ENCODE data around the gene CSNK1G2. TPM values are rescaled to one million over a fixed set of nuclear protein-coding genes. Genes with fewer than 3 reads are reported as not detected.

CSNK1G2 gene
- total RNA-seq, 2 experiments from 2014 or later = 51.9 to 57.5 TPM

GRCh38 chr19:1968279-1969175 is 27.6 kb downstream of the CSNK1G2 start:
- Mint-ChIP-seq H3K9me3 (no peaks in the 10 kb centered on the region), H3K4me3 (no peak overlapping the region), H3K4me1 (ENCODE audit: low read depth) (peaks cover 14% of the 10 kb centered on the region), H3K27ac (no peak overlapping the region), H3K27me3 (no peaks in the 10 kb centered on the region), H3K36me3 (ENCODE audit: low read depth) (peaks cover 2% of the 10 kb centered on the region)
- POLR2A ChIA-PET = no interaction called here
- TF ChIP-seq, protein P1, sequence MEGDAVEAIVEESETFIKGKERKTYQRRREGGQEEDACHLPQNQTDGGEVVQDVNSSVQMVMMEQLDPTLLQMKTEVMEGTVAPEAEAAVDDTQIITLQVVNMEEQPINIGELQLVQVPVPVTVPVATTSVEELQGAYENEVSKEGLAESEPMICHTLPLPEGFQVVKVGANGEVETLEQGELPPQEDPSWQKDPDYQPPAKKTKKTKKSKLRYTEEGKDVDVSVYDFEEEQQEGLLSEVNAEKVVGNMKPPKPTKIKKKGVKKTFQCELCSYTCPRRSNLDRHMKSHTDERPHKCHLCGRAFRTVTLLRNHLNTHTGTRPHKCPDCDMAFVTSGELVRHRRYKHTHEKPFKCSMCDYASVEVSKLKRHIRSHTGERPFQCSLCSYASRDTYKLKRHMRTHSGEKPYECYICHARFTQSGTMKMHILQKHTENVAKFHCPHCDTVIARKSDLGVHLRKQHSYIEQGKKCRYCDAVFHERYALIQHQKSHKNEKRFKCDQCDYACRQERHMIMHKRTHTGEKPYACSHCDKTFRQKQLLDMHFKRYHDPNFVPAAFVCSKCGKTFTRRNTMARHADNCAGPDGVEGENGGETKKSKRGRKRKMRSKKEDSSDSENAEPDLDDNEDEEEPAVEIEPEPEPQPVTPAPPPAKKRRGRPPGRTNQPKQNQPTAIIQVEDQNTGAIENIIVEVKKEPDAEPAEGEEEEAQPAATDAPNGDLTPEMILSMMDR (IDR thresholded peaks at IDR 0.05) = no peak
- DNase-seq (no peak), ATAC-seq (no peak)
- intact Hi-C loops (cut with micrococcal nuclease) = no loop called here
- CTCF ChIA-PET = no interaction called here

GRCh38 chr19:1969176-1970002 is 28.4 kb downstream of the CSNK1G2 start:
- no peaks in the 10 kb centered on the region for H3K9me3 Mint-ChIP-seq
- POLR2A ChIA-PET = no interaction called here
- H3K27ac Mint-ChIP-seq = no peak overlapping the region
- peaks cover 2% of the 10 kb centered on the region for H3K36me3 Mint-ChIP-seq (ENCODE audit: low read depth)
- DNase-seq = no peak
- intact Hi-C loops (cut with micrococcal nuclease) = no loop called here
- TF ChIP-seq, protein P1 (IDR thresholded peaks at IDR 0.05) = no peak
- H3K4me1 Mint-ChIP-seq (ENCODE audit: low read depth) = peaks cover 14% of the 10 kb centered on the region
- ATAC-seq = no peak
- H3K27me3 Mint-ChIP-seq = no peaks in the 10 kb centered on the region
- CTCF ChIA-PET = no interaction called here
- H3K4me3 Mint-ChIP-seq = no peak overlapping the region

DNA sequence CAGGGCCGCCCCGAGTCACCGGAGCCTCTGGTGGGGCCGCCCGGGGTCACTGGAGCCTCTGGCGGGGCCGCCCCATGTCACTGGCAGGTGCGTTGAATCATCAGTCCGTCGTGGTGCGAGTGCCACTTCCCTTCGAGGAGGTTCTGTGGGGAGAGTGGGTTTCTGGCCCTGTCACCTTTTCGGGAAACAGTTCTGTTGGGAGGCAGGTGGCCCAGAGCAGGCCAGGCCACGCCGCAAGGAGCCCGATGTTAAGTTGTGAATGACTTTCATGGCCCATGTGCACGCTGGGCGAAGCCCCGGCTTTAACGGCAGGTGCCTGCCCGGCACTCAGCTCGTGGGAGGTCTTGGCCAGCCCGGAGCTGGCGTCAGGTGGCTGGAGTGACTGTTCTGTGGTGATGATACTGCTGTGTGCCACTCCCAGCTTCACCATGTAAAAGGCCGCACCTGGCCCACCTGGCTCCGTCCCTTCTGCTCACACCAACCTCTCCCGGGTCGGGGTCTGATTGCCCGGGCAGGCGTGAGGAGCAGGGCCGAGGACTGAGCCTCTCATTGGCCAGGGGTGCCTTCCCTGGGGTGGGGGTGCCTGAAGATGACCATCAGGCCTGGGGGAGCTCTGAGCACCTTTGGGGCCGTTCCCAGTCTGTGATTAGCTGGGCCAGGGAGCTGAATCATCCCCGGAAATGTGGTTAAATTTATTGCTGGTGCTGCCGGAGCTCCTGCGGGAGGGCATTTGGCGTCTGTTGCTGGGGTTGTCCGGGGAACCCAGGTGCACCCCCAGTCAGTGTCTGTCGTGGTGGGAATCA is 29.2 kb downstream of the CSNK1G2 start:
- no peak overlapping the region for H3K27ac Mint-ChIP-seq
- TF ChIP-seq, protein P1 (IDR thresholded peaks at IDR 0.05) = no peak
- ATAC-seq (no peak), DNase-seq (no peak)
- CTCF ChIA-PET = interaction anchor here (1.2 kb wide), 1 partner anchor 40 kb away, joined by 3 read pairs; no protein-coding TSS in a partner anchor
- H3K4me3 Mint-ChIP-seq = no peak overlapping the region
- intact Hi-C loops (cut with micrococcal nuclease) = no loop called here
- H3K36me3 Mint-ChIP-seq (ENCODE audit: low read depth) = peaks cover 4% of the 10 kb centered on the region
- peaks cover 14% of the 10 kb centered on the region for H3K4me1 Mint-ChIP-seq (ENCODE audit: low read depth)
- POLR2A ChIA-PET = no interaction called here
- H3K27me3 Mint-ChIP-seq = no peaks in the 10 kb centered on the region
- no peaks in the 10 kb centered on the region for H3K9me3 Mint-ChIP-seq

- peaks cover 12% of the 10 kb centered on the region for H3K4me1 Mint-ChIP-seq (ENCODE audit: low read depth)
- H3K36me3 Mint-ChIP-seq (ENCODE audit: low read depth) = peaks cover 6% of the 10 kb centered on the region
- ATAC-seq = no peak
- no peak overlapping the region for H3K27ac Mint-ChIP-seq
- H3K4me3 Mint-ChIP-seq = no peak overlapping the region
- no peaks in the 10 kb centered on the region for H3K9me3 Mint-ChIP-seq
- TF ChIP-seq, protein P1 (IDR thresholded peaks at IDR 0.05) = no peak
- intact Hi-C loops (cut with micrococcal nuclease) = no loop called here
- CTCF ChIA-PET = interaction anchor here (1.2 kb wide), 1 partner anchor 41 kb away, joined by 3 read pairs; no protein-coding TSS in a partner anchor
- no peaks in the 10 kb centered on the region for H3K27me3 Mint-ChIP-seq
- no peak for DNase-seq
- POLR2A ChIA-PET = no interaction called here
These were observed 30.0 kb downstream of the CSNK1G2 start for GRCh38 chr19:1970806-1971502.
